Neural cell (in vitro differentiated cells): ENCODE data around the gene OTUB2. TPM values are rescaled to one million over a fixed set of nuclear protein-coding genes. Genes with fewer than 3 reads are reported as not detected.

Source experiments
- H2AFZ ChIP-seq: fragments of 200-600, 300-800 bp; sonication (generic), shearing (Covaris generic); 2 replicates; pipeline ENCODE4 v1.6.0; 2014; ENCODE audit warnings: low read depth, mild to moderate bottlenecking, antibody characterized with exemption, low read length, moderate library complexity
- H3F3A ChIP-seq: fragments of 200-600 bp; shearing (Covaris generic); 2 replicates; pipeline ENCODE4 v1.6.1; 2016; ENCODE audit warnings: mild to moderate bottlenecking, moderate library complexity, mixed read lengths, antibody characterized with exemption, low read length; ENCODE audit not compliant: insufficient read depth, poor library complexity, severe bottlenecking
- H3K27ac ChIP-seq: fragments of 200-600, 300-800 bp; sonication (generic), shearing (Covaris generic); 2 replicates; pipeline ENCODE4 v1.5.1; 2014; ENCODE audit warnings: mild to moderate bottlenecking, low read length, moderate library complexity
- H3K27me3 ChIP-seq: fragments of 300-800, 200-600 bp; sonication (generic), shearing (Covaris generic); 2 replicates; pipeline ENCODE4 v1.6.0; 2014; ENCODE audit warnings: mild to moderate bottlenecking, low read depth, low read length, moderate library complexity; ENCODE audit not compliant: insufficient read depth
- H3K36me3 ChIP-seq: fragments of 300-800, 200-600 bp; sonication (generic), shearing (Covaris generic); 2 replicates; pipeline ENCODE4 v1.5.1; 2014; ENCODE audit warnings: mild to moderate bottlenecking, antibody characterized with exemption, low read length, moderate library complexity; ENCODE audit not compliant: insufficient read depth
- H3K4me2 ChIP-seq: fragments of 300-800, 200-600 bp; sonication (generic), shearing (Covaris generic); 2 replicates; pipeline ENCODE4 v1.6.0; 2014; ENCODE audit warnings: mild to moderate bottlenecking, low read length
- H3K4me3 ChIP-seq: fragments of 300-800, 200-600 bp; sonication (generic), shearing (Covaris generic); 2 replicates; pipeline ENCODE4 v1.5.1; 2014; ENCODE audit warnings: mild to moderate bottlenecking, low read length, moderate library complexity
- H3K79me2 ChIP-seq: fragments of 200-600 bp; shearing (Covaris generic); replicated peaks from 2 replicates; pipeline ENCODE4 v1.6.0; 2014; ENCODE audit warnings: mild to moderate bottlenecking, low read length, moderate library complexity; ENCODE audit not compliant: insufficient read depth
- H3K9ac ChIP-seq: fragments of 300-800, 200-600 bp; sonication (generic), shearing (Covaris generic); 2 replicates; pipeline ENCODE4 v1.6.1; 2016; ENCODE audit warnings: mild to moderate bottlenecking, low read length, mixed read lengths
- H3K9me2 ChIP-seq: fragments of 200-600 bp; shearing (Covaris generic); 2 replicates; pipeline ENCODE4 v1.6.1; 2016; ENCODE audit warnings: mild to moderate bottlenecking, low read length, mixed read lengths; ENCODE audit not compliant: insufficient read depth
- H3K9me3 ChIP-seq: fragments of 200-600, 300-800 bp; sonication (generic), shearing (Covaris generic); 2 replicates; pipeline ENCODE4 v1.6.1; 2016; ENCODE audit warnings: mild to moderate bottlenecking, mixed run types, low read length, moderate library complexity, mixed read lengths
- H4K20me1 ChIP-seq: fragments of 200-600 bp; shearing (Covaris generic); 2 replicates; pipeline ENCODE4 v1.6.1; 2016; ENCODE audit warnings: mild to moderate bottlenecking, mixed run types; ENCODE audit not compliant: insufficient read depth
- EP300 ChIP-seq: fragments of 450-650 bp; conservative IDR thresholded peaks from 2 replicates; pipeline ENCODE4 v1.6.1; 2014; ENCODE audit warnings: antibody characterized with exemption, mild to moderate bottlenecking, moderate library complexity; ENCODE audit not compliant: poor library complexity, severe bottlenecking
- EZH2 ChIP-seq: fragments of 200-600, 300-800 bp; shearing (Covaris generic), sonication (generic); IDR thresholded peaks from 2 replicates; pipeline ENCODE4 v1.6.1; 2014; ENCODE audit warnings: antibody characterized with exemption, low read length, borderline replicate concordance, mild to moderate bottlenecking; ENCODE audit not compliant: insufficient read depth, poor library complexity, severe bottlenecking
- MXI1 ChIP-seq: fragments of 450-650 bp; conservative IDR thresholded peaks from 2 replicates; pipeline ENCODE4 v1.6.1; 2014; ENCODE audit warnings: antibody characterized with exemption, mild to moderate bottlenecking; ENCODE audit not compliant: poor library complexity, severe bottlenecking
- POLR2AphosphoS5 ChIP-seq: IDR thresholded peaks from 2 replicates; pipeline ENCODE4 v1.6.1; 2012
- RAD21 ChIP-seq: fragments of 450-650 bp; conservative IDR thresholded peaks from 2 replicates; pipeline ENCODE4 v1.6.1; 2014; ENCODE audit warnings: antibody characterized with exemption, mild to moderate bottlenecking, moderate library complexity
- SMC3 ChIP-seq: fragments of 450-650 bp; conservative IDR thresholded peaks from 2 replicates; pipeline ENCODE4 v1.6.1; 2014; ENCODE audit warnings: antibody characterized with exemption, mild to moderate bottlenecking, moderate library complexity; ENCODE audit not compliant: poor library complexity
- TAF1 ChIP-seq: IDR thresholded peaks from 2 replicates; pipeline ENCODE4 v1.6.1; 2012; ENCODE audit warnings: low read depth
- polyA plus RNA-seq: library from polyadenylated mRNA; depleted of rRNA; stranded (reverse); fragments of >200 nt; gene quantifications from 2 replicates; pipeline ENCODE4 v1.2.3, GENCODE V29; 2014
- TF ChIP-seq, protein P1 (sequence below): fragments of 450-650 bp; IDR thresholded peaks from 2 replicates; pipeline ENCODE4 v1.5.1; 2014; ENCODE audit warnings: antibody characterized with exemption, mild to moderate bottlenecking, moderate library complexity; ENCODE audit not compliant: poor library complexity, severe bottlenecking
- TF ChIP-seq, protein P2 (sequence below): IDR thresholded peaks from 2 replicates; pipeline ENCODE4 v1.6.1; 2012; ENCODE audit warnings: borderline replicate concordance

OTUB2 gene
- polyA plus RNA-seq, 1 donor from 2014 or later = 2.5 TPM

DNA sequence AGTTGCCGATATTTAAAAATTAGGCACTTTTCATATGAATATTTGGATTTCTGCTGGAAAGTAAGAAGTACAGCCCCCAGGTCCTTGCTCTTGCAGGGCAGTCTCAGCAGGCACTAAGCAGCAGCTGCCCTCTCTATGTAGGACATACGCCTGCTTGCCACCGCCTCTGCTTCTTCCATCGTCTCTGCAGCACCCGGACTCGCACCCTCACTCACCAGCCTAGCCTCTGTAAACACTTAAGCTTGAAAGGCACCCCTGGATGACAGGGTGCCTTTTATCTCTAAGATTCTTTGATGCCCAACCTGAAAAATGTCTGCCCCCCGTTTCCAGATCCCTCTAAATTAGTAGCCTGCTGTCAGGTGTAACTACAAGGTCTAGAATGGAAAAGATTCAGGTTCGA, 19.0 kb downstream of the OTUB2 start:
- Histone ChIP-seq H3K9ac (no peak overlapping the region), H3K36me3 (peaks cover 9% of the 10 kb centered on the region), H4K20me1 (no peaks in the 10 kb centered on the region), H3K9me3 (no peaks in the 10 kb centered on the region), H3K79me2 (no peaks in the 10 kb centered on the region), H3F3A (no peaks in the 10 kb centered on the region), H3K4me2 (no peak overlapping the region), H3K4me3 (no peak overlapping the region), H3K9me2 (no peaks in the 10 kb centered on the region), H3K27ac (no peak overlapping the region), H3K27me3 (no peaks in the 10 kb centered on the region), H2AFZ (no peak overlapping the region)
- TF ChIP-seq SMC3 (no peak), POLR2AphosphoS5 (no peak), MXI1 (no peak), TAF1 (no peak), EZH2 (no peak), RAD21 (no peak), EP300 (no peak)
- TF ChIP-seq, protein P1, sequence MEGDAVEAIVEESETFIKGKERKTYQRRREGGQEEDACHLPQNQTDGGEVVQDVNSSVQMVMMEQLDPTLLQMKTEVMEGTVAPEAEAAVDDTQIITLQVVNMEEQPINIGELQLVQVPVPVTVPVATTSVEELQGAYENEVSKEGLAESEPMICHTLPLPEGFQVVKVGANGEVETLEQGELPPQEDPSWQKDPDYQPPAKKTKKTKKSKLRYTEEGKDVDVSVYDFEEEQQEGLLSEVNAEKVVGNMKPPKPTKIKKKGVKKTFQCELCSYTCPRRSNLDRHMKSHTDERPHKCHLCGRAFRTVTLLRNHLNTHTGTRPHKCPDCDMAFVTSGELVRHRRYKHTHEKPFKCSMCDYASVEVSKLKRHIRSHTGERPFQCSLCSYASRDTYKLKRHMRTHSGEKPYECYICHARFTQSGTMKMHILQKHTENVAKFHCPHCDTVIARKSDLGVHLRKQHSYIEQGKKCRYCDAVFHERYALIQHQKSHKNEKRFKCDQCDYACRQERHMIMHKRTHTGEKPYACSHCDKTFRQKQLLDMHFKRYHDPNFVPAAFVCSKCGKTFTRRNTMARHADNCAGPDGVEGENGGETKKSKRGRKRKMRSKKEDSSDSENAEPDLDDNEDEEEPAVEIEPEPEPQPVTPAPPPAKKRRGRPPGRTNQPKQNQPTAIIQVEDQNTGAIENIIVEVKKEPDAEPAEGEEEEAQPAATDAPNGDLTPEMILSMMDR = no peak
- TF ChIP-seq, protein P2, sequence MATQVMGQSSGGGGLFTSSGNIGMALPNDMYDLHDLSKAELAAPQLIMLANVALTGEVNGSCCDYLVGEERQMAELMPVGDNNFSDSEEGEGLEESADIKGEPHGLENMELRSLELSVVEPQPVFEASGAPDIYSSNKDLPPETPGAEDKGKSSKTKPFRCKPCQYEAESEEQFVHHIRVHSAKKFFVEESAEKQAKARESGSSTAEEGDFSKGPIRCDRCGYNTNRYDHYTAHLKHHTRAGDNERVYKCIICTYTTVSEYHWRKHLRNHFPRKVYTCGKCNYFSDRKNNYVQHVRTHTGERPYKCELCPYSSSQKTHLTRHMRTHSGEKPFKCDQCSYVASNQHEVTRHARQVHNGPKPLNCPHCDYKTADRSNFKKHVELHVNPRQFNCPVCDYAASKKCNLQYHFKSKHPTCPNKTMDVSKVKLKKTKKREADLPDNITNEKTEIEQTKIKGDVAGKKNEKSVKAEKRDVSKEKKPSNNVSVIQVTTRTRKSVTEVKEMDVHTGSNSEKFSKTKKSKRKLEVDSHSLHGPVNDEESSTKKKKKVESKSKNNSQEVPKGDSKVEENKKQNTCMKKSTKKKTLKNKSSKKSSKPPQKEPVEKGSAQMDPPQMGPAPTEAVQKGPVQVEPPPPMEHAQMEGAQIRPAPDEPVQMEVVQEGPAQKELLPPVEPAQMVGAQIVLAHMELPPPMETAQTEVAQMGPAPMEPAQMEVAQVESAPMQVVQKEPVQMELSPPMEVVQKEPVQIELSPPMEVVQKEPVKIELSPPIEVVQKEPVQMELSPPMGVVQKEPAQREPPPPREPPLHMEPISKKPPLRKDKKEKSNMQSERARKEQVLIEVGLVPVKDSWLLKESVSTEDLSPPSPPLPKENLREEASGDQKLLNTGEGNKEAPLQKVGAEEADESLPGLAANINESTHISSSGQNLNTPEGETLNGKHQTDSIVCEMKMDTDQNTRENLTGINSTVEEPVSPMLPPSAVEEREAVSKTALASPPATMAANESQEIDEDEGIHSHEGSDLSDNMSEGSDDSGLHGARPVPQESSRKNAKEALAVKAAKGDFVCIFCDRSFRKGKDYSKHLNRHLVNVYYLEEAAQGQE = no peak

DNA sequence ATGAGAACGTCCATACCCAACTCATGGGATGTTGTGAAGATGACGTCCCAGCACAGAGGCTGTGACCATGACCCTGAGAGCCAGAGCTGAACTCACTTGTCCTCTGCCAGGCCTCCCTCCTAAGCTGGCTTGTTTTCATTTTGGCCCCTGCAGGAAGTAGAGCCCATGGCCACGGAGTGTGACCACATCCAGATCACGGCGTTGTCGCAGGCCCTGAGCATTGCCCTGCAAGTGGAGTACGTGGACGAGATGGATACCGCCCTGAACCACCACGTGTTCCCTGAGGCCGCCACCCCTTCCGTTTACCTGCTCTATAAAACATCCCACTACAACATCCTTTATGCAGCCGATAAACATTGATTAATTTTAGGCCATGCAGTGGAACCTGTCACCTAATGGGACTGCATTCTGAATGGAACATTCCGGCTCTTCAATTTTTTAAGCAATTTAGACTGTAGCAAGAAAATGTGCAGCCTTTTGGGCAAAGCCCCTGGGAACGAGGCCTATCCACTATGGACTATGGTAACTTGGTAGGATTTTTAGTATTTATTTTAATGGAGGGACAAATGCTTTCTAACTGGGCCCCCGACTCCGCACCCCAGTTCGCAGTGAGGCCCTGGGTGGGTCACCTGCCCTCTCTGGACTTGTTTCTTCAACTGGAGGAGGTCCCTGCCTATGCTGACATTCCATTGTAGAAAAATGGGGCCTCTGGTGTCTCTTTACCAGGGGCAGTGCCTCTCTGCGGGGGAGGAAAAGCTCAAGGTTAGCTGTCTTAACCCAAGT, 19.6 kb downstream of the OTUB2 start:
- Histone ChIP-seq H3F3A (no peaks in the 10 kb centered on the region), H4K20me1 (no peaks in the 10 kb centered on the region), H3K27me3 (no peaks in the 10 kb centered on the region), H2AFZ (no peak overlapping the region), H3K9me2 (no peaks in the 10 kb centered on the region), H3K27ac (no peak overlapping the region), H3K4me3 (no peak overlapping the region), H3K36me3 (peaks cover 9% of the 10 kb centered on the region), H3K4me2 (no peak overlapping the region), H3K9me3 (no peaks in the 10 kb centered on the region), H3K79me2 (no peaks in the 10 kb centered on the region), H3K9ac (no peak overlapping the region)
- TF ChIP-seq TAF1 (no peak), SMC3 (no peak), EZH2 (no peak), MXI1 (no peak), POLR2AphosphoS5 (no peak), EP300 (no peak), RAD21 (no peak)
- TF ChIP-seq, protein P1 = no peak
- TF ChIP-seq, protein P2 = no peak
